GM19099 (cell line): ENCODE data around the gene DMTF1.

Experiments used
- POLR2A ChIP-seq: IDR thresholded peaks from 3 replicates; pipeline ENCODE4 v1.6.1; 2011; ENCODE audit warnings: low read depth; ENCODE audit not compliant: insufficient read length; ENCODE audit errors: extremely low read depth

Gene DMTF1

DNA sequence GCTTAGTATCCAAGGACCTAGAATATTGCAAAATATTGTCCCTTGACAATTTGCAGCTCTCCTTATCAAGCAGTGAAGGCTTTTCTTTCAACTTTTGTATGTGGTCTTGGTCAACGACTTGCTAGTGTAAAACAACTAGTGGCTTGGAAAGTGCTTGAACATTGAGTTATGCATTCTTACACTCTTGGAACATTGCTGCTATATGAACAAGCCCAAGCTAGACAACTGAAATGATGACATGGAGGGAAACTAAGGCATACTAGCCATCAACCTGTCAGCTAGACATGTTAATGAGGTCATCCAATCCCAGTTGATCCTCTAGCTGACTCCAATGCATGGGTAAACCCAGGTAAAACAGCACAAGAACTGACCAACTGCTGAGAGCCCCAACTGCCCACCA, 12.7 kb upstream of the DMTF1 start:
- TF ChIP-seq POLR2A: no peak

DNA sequence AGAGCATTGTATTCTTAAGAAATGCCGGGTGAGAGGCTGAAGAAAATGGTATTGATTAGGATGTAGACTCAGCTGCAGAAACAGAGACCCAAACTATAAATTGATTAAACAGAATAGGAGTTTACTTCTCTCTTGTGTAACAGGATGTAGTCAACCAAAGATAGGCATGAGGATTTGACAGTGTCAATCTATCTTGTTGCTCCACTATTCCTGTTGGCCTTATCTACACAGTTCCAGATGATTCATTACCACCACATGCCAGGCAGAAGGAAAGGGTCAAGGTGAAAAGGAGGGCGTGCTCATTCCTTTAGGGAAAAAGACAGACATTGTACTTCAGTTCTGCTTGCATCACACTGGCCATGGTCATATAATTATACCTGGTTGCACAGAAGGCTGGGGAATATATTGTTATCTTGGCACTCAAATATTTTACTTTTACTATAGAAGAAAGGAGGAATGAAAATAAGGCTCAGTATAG, 11.9 kb upstream of the DMTF1 start:
- TF ChIP-seq POLR2A: no peak

DNA sequence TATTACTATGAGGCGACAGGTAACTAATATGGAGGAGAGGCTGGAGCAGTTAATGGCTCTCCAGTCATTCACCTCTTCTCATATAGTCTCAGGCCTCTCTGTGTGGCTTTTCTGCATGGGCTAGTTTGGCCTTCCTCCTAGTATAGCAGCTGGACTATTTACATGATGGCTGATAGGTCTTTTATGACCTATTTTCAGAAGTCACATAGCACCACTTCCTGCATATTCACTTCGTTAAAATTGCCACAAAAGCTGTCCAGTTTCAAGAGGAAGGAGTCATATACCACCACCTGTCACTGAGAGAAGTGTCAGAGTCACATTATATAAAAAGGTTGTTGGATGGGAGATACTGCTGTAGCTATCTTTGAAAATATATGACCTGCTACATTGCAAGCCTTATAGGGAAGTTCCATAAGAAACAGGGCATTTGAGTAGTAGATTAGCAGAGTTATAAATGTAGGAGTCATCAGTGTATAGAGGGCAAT, 8.0 kb upstream of the DMTF1 start:
- TF ChIP-seq POLR2A: no peak

DNA sequence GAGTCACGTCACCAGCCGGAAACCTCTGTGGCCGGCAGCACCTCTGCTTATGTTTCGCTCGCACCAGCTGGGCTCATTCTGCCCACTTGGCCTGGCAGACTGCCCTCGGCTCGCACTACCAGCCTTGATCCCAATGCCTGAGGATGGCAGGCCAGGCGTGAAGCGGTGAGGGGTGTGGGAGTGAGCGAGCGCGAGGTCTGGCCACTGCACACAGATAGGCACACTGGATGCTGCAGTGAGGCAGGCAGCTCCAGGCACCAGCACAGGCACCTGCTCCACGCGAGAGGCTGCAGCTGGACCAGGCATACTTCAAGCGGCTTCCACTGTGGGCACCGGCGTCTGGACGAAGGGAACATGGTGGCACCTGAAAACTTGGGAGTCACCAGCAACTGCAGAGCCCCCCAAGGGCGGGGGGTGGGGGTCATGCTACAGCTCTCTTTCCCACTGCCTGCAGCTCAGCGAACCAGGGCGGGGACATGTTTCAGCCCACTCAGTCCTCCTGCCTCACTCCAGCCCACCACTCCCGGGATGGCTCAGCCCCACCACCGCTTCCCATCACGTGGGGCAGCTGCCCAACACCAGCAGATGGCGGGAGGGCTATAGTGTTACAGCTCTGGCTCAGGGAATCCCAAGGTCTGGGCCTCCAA, 5.4 kb upstream of the DMTF1 start:
- TF ChIP-seq POLR2A: no peak

DNA sequence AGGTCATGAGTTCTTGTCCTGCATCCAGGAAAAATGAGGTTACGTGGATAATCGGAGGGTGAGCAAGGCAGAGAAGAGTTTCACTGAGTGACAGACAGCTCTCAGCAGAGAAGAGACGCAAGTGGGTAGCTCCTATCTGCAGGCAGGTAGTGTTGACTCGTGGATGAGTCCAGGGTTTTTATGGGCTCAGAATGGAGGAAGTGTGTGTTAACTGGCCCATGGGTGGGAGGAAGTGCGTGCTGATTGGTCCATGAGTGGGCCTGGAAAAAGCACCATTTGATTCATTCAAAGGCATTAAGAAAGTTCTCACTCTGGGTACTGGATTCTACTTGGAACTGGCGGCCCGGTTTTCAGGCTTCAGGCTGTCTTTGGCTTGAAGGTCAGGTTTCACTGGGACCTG, 4.8 kb upstream of the DMTF1 start:
- TF ChIP-seq POLR2A: no peak

DNA sequence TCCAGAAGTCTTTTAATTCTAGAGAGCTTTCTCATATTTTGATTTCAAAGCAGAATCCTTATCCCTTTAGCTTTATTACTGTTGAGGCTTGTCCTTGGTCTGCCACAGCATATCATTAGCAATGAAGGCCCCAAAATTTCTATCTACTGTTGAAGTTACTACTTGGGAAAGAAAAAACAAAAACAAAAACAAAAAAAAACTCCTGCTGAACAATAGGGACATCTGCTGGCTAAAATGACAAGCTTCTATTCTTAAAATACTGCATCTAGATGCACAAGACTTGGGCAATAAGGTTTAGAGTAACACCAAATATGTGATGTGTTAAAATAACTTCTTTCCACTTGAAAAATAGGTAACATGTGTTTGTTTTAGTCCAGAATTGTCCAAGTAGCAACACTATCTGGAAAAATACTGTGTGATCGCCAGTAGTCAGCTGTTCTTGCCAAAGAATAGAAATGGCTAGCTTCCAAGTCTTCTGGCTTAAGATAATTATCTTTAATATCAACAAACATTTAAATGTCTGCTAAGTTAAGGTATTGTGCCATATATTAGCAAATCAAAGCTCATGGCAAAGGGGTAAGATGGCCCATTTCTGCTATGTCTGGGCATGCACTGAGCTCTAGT, 3.8 kb upstream of the DMTF1 start:
- no peak for TF ChIP-seq POLR2A

DNA sequence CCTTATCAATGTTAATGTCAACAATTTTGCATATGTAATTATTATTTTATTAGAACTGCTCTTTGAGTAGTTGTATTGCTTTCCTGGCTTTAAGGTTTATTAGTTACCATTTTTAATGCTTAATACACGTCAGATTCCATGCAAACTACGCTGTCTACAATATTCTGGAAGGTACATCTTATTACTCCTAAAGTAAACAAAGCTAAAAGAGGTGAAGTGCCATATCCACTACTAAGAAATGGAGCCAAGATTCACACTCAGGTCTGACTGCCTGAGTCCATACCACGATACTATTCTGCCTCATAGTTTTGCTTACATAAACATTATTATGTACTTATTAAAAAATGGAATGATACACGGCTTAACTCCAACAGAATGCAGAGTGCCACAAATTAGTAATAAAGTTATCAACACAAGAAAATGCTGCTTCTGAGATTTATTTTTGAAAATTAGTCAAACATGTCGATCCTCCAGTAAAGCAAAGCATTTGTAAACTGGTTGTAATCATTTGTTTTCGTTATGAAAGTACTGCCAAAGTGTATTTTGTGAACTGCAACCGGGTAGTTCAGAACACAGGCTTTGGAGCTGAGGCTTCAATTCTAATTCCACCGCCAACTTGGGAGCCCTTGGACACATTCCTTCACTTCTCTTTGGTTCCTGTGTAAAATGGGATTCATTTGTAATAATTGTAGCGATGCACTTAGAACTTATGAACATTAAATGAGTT, 1.1 kb upstream of the DMTF1 start:
- no peak for TF ChIP-seq POLR2A

DNA sequence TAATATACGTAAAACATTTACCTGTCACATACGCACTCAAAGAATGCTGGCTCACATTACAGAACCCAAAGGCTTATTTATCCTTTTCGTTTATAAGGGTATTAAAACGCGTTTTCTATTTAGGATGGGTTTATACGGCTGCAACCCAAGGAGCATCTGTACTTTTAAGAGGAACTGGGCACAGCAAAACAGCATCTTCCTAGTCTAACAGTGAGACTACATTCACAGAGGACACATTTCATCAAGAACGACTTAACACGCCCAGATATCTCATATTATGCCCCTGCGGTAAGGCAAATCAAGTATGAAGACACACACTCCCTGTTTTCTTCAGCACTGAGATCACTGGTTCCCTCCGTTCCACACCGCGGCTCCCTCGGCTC, 533 bp upstream of the DMTF1 start:
- TF ChIP-seq POLR2A: no peak

DNA sequence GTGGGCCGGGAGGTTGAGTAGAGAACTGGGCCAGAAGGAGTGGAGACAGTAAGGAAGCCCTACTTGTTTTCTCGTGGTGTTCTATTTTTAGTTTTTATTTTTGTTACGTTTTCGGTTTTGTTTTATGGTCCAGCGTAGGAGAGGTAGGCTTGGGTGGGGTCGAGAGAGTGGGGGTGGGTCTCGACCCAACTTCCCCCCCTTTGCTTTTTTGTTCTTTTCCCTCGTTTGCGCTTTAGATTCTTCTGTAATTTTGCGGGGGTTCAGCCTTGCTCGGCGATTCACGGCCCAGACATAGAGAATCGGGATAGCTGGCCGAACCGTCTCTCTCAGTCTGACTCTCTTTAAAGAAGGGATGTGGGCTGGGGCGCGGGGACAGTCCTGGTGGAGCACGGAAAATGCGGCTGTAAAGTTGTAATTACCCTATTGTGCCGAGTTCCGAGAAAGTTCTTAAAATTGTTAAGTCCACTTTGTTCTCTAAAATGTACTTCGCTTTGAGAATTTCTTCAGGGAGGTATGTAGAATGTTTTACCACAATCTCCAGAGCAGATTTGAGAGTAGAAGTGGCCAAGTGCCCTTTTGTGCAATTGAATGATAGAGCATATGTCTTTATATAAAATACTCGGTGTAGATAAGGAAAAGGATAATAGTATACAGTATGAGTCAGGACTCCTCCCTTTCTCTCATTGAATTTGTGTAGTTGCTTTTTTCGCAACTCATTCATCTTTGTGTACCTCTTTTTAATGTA, 816 bp downstream of the DMTF1 start:
- TF ChIP-seq POLR2A: no peak

DNA sequence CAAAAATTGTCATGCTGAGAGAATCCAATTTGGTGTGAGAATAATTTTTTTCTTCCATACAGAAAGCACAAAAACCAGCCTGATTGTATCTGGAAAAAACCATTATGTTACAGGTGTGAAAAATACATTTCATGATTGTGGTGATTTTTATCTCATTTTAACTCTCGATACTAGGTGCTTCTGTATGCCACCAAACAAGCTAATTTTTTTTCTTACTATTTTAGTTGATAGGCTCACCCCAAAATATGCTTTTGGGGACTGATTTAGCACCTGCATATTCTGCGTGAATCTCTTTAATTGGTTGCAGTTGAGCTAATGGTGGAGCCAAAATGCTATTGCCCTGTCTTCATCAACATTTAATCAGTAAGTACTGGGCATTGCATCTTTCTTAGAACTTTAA, 1.9 kb downstream of the DMTF1 start:
- no peak for TF ChIP-seq POLR2A

DNA sequence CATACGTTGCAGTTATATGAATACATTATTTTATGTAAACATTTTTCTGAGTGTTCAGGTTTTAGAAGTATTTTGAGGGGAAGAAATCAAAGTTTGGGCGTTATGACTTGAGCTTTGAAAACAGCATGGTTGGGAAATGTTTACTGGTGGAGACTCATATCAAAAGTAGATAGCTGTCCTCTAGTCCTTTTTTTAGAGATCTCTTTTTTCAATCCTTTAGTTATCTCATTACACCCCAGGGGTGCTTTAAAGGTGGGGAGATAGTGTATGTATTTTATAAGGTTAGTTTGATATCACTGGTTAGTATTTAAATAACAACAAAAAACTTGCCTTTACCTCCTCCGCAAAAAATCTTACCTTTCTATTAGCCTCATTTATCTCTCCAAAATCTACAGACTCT, 2.3 kb downstream of the DMTF1 start:
- TF ChIP-seq POLR2A: no peak

DNA sequence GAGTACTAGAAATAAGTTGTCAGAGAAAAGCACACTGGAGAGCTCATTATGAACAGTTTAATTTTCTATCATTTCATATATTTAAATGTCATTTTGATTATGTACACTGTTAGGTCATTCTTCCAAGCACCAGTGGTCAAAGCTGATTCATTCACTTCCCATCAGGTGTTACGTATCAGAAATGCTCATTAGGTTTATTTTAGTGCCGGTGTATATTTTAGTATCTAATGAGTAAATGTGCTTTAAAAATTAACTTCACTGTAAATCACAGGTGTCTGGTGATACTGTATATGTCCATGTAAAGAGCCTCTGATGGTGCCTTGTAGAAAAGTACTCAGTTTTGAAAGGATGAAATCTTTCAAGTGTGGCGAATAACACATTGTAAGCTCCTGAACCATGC, 3.5 kb downstream of the DMTF1 start:
- no peak for TF ChIP-seq POLR2A

DNA sequence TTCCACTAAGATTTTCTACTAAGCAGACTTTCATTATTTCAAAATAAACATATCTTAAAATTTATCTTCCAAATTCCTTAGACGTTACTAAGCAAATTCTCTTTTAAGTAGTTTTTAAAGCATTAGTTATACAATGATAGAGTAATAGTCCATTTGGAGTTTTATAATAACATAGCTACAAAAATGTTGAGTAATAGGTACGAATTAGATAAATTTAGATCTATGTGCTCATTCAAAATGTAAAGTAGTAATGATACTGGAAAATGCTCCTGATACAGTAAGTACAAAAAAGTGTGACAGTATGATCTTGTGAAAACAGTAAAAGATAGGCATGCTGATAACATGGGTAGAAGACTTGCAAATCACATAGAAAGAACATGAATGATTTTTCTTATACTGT, 4.5 kb downstream of the DMTF1 start:
- TF ChIP-seq POLR2A: no peak

DNA sequence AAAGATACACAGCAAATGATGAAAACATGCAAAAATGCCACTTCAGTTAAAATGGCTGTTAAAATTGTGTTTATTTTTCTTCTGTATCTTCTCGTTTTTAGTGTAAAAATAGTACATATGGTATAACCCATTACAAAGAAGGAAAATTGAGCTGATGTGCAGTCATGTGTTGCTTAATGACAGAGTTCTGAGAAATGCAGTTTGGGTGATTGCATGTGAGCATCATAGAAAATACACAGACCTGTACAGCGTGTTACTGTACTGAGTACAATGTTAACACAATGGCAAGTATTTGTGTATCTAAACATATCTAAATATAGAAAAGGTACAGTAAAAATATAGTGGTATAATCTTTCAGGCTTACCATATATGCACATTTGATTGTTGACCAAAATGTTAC, 7.3 kb downstream of the DMTF1 start:
- no peak for TF ChIP-seq POLR2A

DNA sequence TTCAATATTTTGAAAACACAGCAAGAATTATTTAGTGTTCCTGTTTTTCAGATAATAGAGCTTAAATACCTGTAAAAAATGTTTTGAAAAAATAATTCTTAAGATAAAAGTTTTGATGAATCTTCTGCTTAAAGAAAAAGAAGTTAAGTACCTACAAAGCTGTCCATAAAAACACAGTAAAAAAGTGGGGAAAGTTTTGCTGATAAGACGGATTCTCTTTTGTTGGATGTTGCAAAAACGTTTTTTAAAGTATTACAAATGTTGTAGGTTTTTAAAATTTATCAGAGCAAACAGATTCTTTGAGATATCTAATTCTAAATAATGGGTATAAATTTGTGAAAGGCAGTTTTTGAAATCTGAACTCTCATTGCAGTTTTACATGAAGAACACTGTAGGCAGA, 12.2 kb downstream of the DMTF1 start:
- TF ChIP-seq POLR2A: no peak
